Astrocyte of the hippocampus (primary cell): ENCODE results near the gene CEP89.
A peak's percentile ranks its signal among the peaks of the same experiment; 100 is the strongest.
"Not testable (repeated sequence)": the region's sequence is repeated elsewhere in the genome, so short reads cannot be mapped to it uniquely, and the experiment has no call there.

Experiments used
- DNase-seq: peaks from one replicate; pipeline ENCODE4 v3.0.0; 2011; ENCODE audit warnings: low read depth, low spot score

Gene CEP89

GRCh38 chr19:32971715-32972540, at the start of gene CEP89, which contains the start of gene FAAP24:
CEP89 (minus strand) TSS chr19:32971958; CDS start chr19:32971874, 84 bp downstream.
FAAP24 (plus strand) TSS chr19:32972242; CDS start chr19:32973197, 955 bp downstream.
- peak; percentile 100 for DNase-seq

- DNase-seq, result not testable (repeated sequence)
These were observed 39.1 kb upstream of the CEP89 start for GRCh38 chr19:33010891-33011290.

- DNase-seq, result no peak
These were observed 37.0 kb upstream of the CEP89 start for GRCh38 chr19:33008738-33009137.

- no peak for DNase-seq
These were observed 33.7 kb upstream of the CEP89 start for GRCh38 chr19:33005440-33005839.

- not testable (repeated sequence) for DNase-seq
These were observed 31.8 kb upstream of the CEP89 start for GRCh38 chr19:33003424-33004024.

- DNase-seq, result peak; percentile 29
These were observed 30.5 kb upstream of the CEP89 start for GRCh38 chr19:33002126-33002865.

GRCh38 chr19:33000910-33001309, 29.2 kb upstream of the CEP89 start:
- DNase-seq, result no peak

- no peak for DNase-seq
These were observed 28.8 kb upstream of the CEP89 start for GRCh38 chr19:33000510-33000909.

- DNase-seq, result no peak
These were observed 27.0 kb upstream of the CEP89 start for GRCh38 chr19:32998722-32999121.

- no peak for DNase-seq
These were observed 26.1 kb upstream of the CEP89 start for GRCh38 chr19:32997716-32998355.

- DNase-seq, result not testable (repeated sequence)
These were observed 25.3 kb upstream of the CEP89 start for GRCh38 chr19:32997061-32997464.

- not testable (repeated sequence) for DNase-seq
These were observed 24.2 kb upstream of the CEP89 start for GRCh38 chr19:32995966-32996365.

- no peak for DNase-seq
These were observed 17.0 kb upstream of the CEP89 start for GRCh38 chr19:32988724-32989123.

GRCh38 chr19:32988254-32988653, 16.5 kb upstream of the CEP89 start:
- DNase-seq, result not testable (repeated sequence)

- DNase-seq, result not testable (repeated sequence)
These were observed 10.7 kb upstream of the CEP89 start for GRCh38 chr19:32982488-32982887.

GRCh38 chr19:32979807-32980206, 8.0 kb upstream of the CEP89 start:
- DNase-seq, result not testable (repeated sequence)

GRCh38 chr19:32977813-32978212, 6.1 kb upstream of the CEP89 start:
- DNase-seq, result not testable (repeated sequence)

GRCh38 chr19:32977280-32977679, 5.5 kb upstream of the CEP89 start:
- DNase-seq, result no peak

- peak; percentile 76 for DNase-seq
These were observed 4.6 kb upstream of the CEP89 start for GRCh38 chr19:32976223-32976805.

GRCh38 chr19:32971012-32971595, 654 bp downstream of the CEP89 start:
- DNase-seq, result peak; percentile 2

GRCh38 chr19:32969549-32969948, 2.2 kb downstream of the CEP89 start:
- no peak for DNase-seq
